A549 (cell line): ENCODE data around the gene CLDND2.
"Not testable (repeated sequence)": the region's sequence is repeated elsewhere in the genome, so short reads cannot be mapped to it uniquely, and the experiment has no call there.

Experiments
- BHLHE40 ChIP-seq: IDR thresholded peaks from 2 replicates; pipeline ENCODE4 v1.6.1; 2012; ENCODE audit warnings: low read depth, low read length, inconsistent platforms
- CBX8 ChIP-seq: fragments of 200-600 bp; sonication (generic); IDR thresholded peaks from 2 replicates; pipeline ENCODE4 v1.6.1; 2016
- TF ChIP-seq, protein P1 (sequence below): fragments of >200 bp; sonication (Bioruptor Twin); formaldehyde crosslinking; IDR thresholded peaks from 3 replicates; pipeline ENCODE4 v1.5.1; 2016

DNA sequence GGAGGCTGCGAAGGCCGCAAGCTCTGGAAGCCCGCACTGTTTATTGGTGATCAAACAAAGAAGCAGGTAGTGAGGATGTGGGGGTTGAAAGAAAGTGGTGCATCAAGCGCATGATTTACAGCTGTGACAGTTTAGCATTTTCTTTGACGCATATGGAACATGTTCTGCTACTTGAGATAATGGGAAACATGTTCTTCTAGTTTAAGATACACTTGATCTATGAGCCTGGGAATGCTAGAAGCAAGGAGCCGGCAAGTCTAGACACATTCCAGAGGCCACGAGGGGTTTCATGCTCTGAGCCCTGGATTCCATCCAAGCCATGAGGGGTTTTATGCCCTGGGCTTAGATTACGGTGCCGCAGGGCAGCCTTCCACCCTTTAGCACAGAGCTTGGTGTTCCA lies 28.6 kb upstream of the CLDND2 start:
- TF ChIP-seq, protein P1, sequence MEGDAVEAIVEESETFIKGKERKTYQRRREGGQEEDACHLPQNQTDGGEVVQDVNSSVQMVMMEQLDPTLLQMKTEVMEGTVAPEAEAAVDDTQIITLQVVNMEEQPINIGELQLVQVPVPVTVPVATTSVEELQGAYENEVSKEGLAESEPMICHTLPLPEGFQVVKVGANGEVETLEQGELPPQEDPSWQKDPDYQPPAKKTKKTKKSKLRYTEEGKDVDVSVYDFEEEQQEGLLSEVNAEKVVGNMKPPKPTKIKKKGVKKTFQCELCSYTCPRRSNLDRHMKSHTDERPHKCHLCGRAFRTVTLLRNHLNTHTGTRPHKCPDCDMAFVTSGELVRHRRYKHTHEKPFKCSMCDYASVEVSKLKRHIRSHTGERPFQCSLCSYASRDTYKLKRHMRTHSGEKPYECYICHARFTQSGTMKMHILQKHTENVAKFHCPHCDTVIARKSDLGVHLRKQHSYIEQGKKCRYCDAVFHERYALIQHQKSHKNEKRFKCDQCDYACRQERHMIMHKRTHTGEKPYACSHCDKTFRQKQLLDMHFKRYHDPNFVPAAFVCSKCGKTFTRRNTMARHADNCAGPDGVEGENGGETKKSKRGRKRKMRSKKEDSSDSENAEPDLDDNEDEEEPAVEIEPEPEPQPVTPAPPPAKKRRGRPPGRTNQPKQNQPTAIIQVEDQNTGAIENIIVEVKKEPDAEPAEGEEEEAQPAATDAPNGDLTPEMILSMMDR = not testable (repeated sequence)
- TF ChIP-seq BHLHE40, CBX8: not testable (repeated sequence)
